ENCODE data around the gene PPBP.
"Not testable (repeated sequence)": the region's sequence is repeated elsewhere in the genome, so short reads cannot be mapped to it uniquely, and the experiment has no call there.

The PPBP gene

DNA sequence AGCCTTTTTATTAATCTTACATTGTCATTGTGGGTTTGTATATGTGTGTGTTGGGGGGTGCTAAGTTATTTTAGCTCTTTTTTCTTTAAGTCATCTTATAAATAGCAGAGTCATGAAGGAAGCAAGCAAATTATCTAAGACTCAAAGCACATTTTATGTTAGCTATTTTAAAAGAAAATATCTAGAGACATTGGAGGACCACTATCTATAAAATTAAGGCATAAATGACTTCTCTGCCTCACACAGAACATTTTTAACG lies 3.7 kb upstream of the PPBP start:
- H3K36me3 ChIP-seq (ENCODE audit: insufficient read depth, low read length): no peaks in the 10 kb centered on the region
- no peak overlapping the region for H3K27ac ChIP-seq (ENCODE audit: low read depth, low read length)
- no peak overlapping the region for H3K4me3 ChIP-seq (ENCODE audit: low read depth in 1 of 2, low read length in 2 of 2)
- no peak overlapping the region for H3K9ac ChIP-seq (ENCODE audit: low read length)
- H3K4me1 ChIP-seq (ENCODE audit: insufficient read depth, low read length): no peaks in the 10 kb centered on the region
- no peaks in the 10 kb centered on the region for H3K27me3 ChIP-seq (ENCODE audit: control insufficient read depth in 1 of 2, insufficient read depth in 2 of 2, low read length in 2 of 2)
- H3K9me3 ChIP-seq (ENCODE audit: low read length): no peaks in the 10 kb centered on the region

DNA sequence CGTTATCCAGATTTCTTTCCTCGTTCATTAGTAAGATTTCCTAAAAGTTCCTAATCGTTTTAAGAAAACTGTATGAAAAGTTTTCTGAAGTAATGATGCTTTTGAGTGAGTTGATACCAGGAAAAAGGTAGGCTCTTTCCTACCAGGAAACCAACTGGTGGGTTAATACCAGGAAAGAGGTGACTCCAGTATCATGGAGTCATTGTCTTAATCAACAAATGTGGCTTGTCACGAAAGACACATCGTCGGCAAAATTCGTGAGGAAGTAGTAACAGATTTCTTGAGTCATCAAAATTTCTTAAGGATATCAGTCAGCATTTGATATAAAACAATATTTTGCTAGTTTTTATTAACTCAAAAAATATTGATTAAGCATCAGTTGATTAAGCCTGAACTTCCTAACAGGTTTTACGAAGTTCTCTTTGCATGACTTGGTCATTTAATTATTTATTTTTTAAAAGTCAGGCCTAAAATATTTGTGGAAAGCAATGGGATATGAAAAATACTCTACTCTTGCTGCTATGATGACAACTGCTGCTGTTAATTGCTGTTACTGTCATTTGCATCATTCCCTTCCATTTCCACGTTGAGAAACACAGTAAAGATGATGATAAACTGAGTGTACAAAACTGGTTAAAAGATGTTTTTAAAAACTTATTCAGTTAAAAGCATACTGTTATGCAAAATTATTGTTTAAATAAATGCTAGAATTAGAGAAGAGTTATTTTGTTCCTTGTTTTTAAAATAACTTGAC lies 3.2 kb upstream of the PPBP start:
- Histone ChIP-seq H3K9me3 (ENCODE audit: low read length) (no peaks in the 10 kb centered on the region), H3K36me3 (ENCODE audit: insufficient read depth, low read length) (no peaks in the 10 kb centered on the region), H3K4me1 (ENCODE audit: insufficient read depth, low read length) (no peaks in the 10 kb centered on the region), H3K4me3 (ENCODE audit: low read depth in 1 of 2, low read length in 2 of 2) (no peak overlapping the region), H3K27ac (ENCODE audit: low read depth, low read length) (no peak overlapping the region), H3K27me3 (ENCODE audit: control insufficient read depth in 1 of 2, insufficient read depth in 2 of 2, low read length in 2 of 2) (no peaks in the 10 kb centered on the region), H3K9ac (ENCODE audit: low read length) (no peak overlapping the region)

DNA sequence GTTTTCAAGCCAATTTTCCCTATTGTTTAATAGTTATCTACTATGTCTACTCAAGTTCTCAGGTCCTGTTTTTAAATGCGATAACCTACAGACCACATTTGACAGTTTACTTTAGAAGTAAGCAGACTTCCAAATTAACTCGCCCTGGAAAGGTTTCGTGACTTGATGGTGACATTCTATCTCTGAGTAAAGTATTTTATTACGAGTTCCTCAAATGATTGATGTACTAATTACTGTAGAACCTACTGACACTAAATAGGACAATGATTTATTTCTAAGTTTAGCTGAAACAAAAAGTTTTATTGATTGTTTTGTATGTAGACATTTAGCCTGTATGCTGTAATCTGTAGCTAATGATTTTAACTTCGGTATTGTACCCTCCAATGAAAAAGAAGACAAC lies 1.9 kb upstream of the PPBP start:
- no peaks in the 10 kb centered on the region for H3K4me1 ChIP-seq (ENCODE audit: insufficient read depth, low read length)
- no peak overlapping the region for H3K4me3 ChIP-seq (ENCODE audit: low read depth in 1 of 2, low read length in 2 of 2)
- H3K9ac ChIP-seq (ENCODE audit: low read length): no peak overlapping the region
- no peaks in the 10 kb centered on the region for H3K9me3 ChIP-seq (ENCODE audit: low read length)
- H3K27ac ChIP-seq (ENCODE audit: low read depth, low read length): no peak overlapping the region
- H3K27me3 ChIP-seq (ENCODE audit: control insufficient read depth in 1 of 2, insufficient read depth in 2 of 2, low read length in 2 of 2): no peaks in the 10 kb centered on the region
- H3K36me3 ChIP-seq (ENCODE audit: insufficient read depth, low read length): no peaks in the 10 kb centered on the region

DNA sequence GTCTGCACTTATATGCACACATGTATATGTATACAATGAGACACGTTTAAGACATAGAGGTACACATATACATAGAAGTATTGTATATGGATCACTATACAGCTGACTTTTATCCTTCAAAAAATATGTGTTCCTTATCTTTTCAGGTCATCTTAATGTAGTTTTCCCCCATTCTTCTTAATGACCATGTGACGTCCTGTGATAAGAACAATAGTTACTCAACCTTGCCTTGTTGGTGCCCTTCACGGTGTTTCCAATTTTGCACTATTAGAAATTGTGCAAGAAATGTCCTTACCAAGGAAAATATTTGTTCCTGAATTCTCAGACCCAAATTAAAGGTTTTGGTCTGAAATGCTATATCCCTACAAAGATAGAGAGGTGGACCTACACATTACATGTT lies 1.0 kb upstream of the PPBP start:
- H3K27me3 ChIP-seq (ENCODE audit: control insufficient read depth in 1 of 2, insufficient read depth in 2 of 2, low read length in 2 of 2): no peaks in the 10 kb centered on the region

DNA sequence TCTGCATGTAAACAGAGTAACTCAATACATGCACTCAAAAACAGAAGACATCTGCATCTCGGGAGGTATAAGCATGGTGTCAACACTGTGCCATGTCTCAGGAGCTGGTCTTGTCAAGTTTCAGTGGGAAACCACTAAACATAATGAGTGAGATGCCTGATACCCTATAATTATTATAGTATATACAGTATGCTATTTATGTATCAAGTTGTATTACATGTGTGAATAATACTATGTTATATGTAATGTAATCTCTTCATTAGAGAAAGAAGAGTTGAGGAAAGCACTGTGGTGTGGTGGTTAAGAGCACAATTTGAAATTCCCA lies 2.5 kb downstream of the PPBP start:
- Histone ChIP-seq H3K27ac (ENCODE audit: low read depth, low read length) (no peak overlapping the region), H3K4me1 (ENCODE audit: insufficient read depth, low read length) (no peaks in the 10 kb centered on the region), H3K27me3 (ENCODE audit: control insufficient read depth in 1 of 2, insufficient read depth in 2 of 2, low read length in 2 of 2) (peaks cover 0 to 4% of the 10 kb centered on the region in 2 donors), H3K36me3 (ENCODE audit: insufficient read depth, low read length) (no peaks in the 10 kb centered on the region), H3K9me3 (ENCODE audit: low read length) (no peaks in the 10 kb centered on the region), H3K4me3 (ENCODE audit: low read depth in 1 of 2, low read length in 2 of 2) (no peak overlapping the region), H3K9ac (ENCODE audit: low read length) (no peak overlapping the region)

More for the DNA sequence above, 1.0 kb upstream of the PPBP start:
- H3K27ac ChIP-seq (ENCODE audit: low read depth, low read length): no peak overlapping the region
- H3K4me3 ChIP-seq (ENCODE audit: low read depth in 1 of 2, low read length in 2 of 2): no peak overlapping the region
- no peaks in the 10 kb centered on the region for H3K4me1 ChIP-seq (ENCODE audit: insufficient read depth, low read length)
- H3K36me3 ChIP-seq (ENCODE audit: insufficient read depth, low read length): no peaks in the 10 kb centered on the region
- no peaks in the 10 kb centered on the region for H3K9me3 ChIP-seq (ENCODE audit: low read length)
- no peak overlapping the region for H3K9ac ChIP-seq (ENCODE audit: low read length)

DNA sequence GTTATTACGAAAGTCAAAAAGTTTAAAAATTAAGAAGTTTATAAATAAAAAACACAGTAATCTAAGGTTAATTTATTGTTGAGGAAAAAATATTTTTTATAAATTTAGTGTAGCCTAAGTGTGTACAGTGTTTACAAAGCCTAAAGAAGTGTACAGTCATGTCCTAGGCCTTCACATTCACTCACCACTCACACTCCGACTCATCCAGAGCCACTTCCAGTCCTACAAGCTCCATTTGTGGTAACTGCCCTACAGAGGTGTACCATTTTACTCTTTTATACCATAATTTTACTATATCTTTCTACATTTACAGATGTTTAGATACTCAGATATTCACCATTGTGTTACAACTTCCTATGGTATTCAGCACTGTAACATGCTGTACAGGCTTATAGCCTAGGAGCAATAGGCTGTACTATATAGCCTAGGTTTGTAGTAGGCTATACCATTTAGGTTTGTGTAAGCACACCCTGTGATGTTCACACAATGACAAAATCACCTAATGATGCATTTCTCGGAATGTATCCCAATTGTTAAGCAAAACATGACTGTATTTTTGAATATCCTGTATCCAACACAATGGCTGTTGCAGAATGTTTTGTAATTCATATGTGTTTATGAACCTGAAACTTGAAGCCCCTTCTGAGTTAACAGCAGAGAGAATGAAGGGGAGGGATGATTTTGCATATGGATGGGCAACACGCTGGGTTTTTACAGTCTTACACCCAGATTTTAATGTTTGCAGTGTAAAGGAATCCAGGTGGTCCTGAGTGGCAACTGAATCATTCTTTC lies 3.1 kb downstream of the PPBP start:
- H3K9me3 ChIP-seq (ENCODE audit: low read length): no peaks in the 10 kb centered on the region
- H3K27me3 ChIP-seq (ENCODE audit: control insufficient read depth in 1 of 2, insufficient read depth in 2 of 2, low read length in 2 of 2): peaks cover 0 to 4% of the 10 kb centered on the region in 2 donors
- H3K9ac ChIP-seq (ENCODE audit: low read length): no peak overlapping the region
- no peak overlapping the region for H3K27ac ChIP-seq (ENCODE audit: low read depth, low read length)
- H3K36me3 ChIP-seq (ENCODE audit: insufficient read depth, low read length): no peaks in the 10 kb centered on the region
- no peaks in the 10 kb centered on the region for H3K4me1 ChIP-seq (ENCODE audit: insufficient read depth, low read length)
- H3K4me3 ChIP-seq (ENCODE audit: low read depth in 1 of 2, low read length in 2 of 2): no peak overlapping the region

DNA sequence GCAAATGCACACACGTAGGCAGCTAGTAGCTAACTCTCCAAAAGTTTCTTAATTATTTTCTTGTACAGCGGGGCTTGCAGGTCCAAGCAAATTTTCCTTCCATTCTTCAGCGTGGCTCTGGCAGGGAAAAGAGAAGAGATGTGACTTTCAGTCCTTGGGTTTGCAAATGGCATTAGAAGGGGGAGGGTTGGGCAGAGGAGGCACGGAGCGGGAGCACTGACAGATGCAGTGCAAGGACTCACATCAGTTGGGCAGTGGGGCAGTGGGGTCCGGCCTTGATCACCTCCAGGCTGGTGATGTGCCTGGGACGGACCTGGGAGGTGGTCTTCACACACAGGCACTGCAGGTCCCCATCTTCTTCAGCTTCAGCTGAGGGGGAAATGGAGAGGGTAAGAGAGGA lies 6.8 kb downstream of the PPBP start:
- H3K36me3 ChIP-seq (ENCODE audit: insufficient read depth, low read length); H3K27ac ChIP-seq (ENCODE audit: low read depth, low read length); H3K9me3 ChIP-seq (ENCODE audit: low read length); H3K4me1 ChIP-seq (ENCODE audit: insufficient read depth, low read length); H3K4me3 ChIP-seq (ENCODE audit: low read depth in 1 of 2, low read length in 2 of 2); H3K27me3 ChIP-seq (ENCODE audit: control insufficient read depth in 1 of 2, insufficient read depth in 2 of 2, low read length in 2 of 2); H3K9ac ChIP-seq (ENCODE audit: low read length): not testable (repeated sequence)

DNA sequence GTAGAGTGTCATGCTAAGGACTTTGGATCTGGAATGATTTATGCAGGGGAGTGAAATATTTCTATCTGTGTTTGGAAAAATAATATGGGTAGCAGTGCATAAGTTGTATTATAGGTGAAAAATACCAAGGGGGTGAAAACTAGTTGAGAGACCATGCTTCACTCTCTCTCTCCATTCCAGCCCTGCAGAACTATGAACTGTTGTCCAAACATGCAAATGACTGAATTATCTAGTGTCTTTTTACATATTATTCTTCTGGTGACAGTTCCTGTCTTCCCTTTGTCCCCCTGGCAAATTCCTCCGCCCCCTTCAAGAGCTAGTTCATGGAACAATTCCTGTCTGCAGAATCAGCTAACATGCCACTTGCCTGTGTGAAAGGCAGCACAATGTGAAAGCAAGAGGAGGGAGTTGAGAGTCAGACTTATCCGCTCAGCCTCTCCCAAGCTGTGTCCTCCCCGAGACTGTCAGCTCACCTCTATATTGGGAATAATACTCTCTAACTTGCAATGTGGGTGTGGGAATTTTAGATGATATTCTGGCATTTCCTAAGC lies 8.5 kb downstream of the PPBP start:
- H3K9ac ChIP-seq (ENCODE audit: low read length): no peak overlapping the region
- H3K4me3 ChIP-seq (ENCODE audit: low read depth in 1 of 2, low read length in 2 of 2): no peak overlapping the region
- H3K36me3 ChIP-seq (ENCODE audit: insufficient read depth, low read length): no peaks in the 10 kb centered on the region
- no peak overlapping the region for H3K27ac ChIP-seq (ENCODE audit: low read depth, low read length)
- no peaks in the 10 kb centered on the region for H3K9me3 ChIP-seq (ENCODE audit: low read length)
- H3K27me3 ChIP-seq (ENCODE audit: control insufficient read depth in 1 of 2, insufficient read depth in 2 of 2, low read length in 2 of 2): peaks cover 0 to 4% of the 10 kb centered on the region in 2 donors
- no peaks in the 10 kb centered on the region for H3K4me1 ChIP-seq (ENCODE audit: insufficient read depth, low read length)

DNA sequence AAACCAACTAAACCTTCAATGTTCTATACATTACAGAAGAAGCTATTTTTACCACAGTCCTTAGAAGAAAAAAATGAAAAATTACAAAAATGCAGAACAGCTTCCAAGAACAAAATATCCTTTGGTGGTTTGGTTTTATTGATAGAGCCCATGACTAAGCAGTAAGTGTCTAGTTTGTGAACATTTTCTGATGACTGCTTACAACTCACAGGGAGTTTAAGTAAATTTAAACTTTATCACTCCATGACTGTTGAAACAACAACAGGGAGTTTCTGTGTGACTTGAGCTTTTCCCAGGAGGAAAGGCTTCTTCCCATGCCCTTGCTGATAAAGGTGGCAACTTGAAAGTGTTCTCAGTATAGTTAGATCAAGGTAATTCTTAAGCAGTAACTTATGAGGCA lies 9.1 kb downstream of the PPBP start:
- H3K27me3 ChIP-seq (ENCODE audit: control insufficient read depth in 1 of 2, insufficient read depth in 2 of 2, low read length in 2 of 2): peaks cover 0 to 4% of the 10 kb centered on the region in 2 donors
- no peak overlapping the region for H3K4me3 ChIP-seq (ENCODE audit: low read depth in 1 of 2, low read length in 2 of 2)
- H3K9me3 ChIP-seq (ENCODE audit: low read length): no peaks in the 10 kb centered on the region
- H3K27ac ChIP-seq (ENCODE audit: low read depth, low read length): no peak overlapping the region
- H3K9ac ChIP-seq (ENCODE audit: low read length): no peak overlapping the region
- H3K4me1 ChIP-seq (ENCODE audit: insufficient read depth, low read length): no peaks in the 10 kb centered on the region
- H3K36me3 ChIP-seq (ENCODE audit: insufficient read depth, low read length): no peaks in the 10 kb centered on the region

DNA sequence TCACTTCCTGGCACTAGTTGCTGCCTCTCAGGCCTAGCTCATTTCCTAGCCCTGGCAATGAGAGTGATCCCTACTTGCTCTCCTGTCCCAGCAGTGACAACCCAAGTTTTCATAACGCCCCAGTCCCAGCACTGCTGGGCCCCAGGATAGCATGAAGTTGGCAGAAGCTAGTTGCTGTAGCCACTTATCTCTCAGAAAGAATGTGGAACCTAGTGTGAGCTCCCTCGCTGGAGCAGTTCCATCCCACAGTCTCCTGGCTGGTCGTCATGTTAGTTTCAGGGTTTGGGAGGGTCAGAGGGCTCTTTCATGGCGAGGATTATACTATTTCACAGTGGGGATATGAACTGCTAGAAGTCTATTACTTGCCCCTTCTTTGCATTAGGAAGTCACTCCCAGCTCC lies 11.3 kb downstream of the PPBP start:
- H3K27ac ChIP-seq (ENCODE audit: low read depth, low read length): no peak overlapping the region
- no peaks in the 10 kb centered on the region for H3K9me3 ChIP-seq (ENCODE audit: low read length)
- no peak overlapping the region for H3K9ac ChIP-seq (ENCODE audit: low read length)
- H3K36me3 ChIP-seq (ENCODE audit: insufficient read depth, low read length): no peaks in the 10 kb centered on the region
- H3K27me3 ChIP-seq (ENCODE audit: control insufficient read depth in 1 of 2, insufficient read depth in 2 of 2, low read length in 2 of 2): peaks cover 0 to 3% of the 10 kb centered on the region in 2 donors
- no peak overlapping the region for H3K4me3 ChIP-seq (ENCODE audit: low read depth in 1 of 2, low read length in 2 of 2)
- H3K4me1 ChIP-seq (ENCODE audit: insufficient read depth, low read length): no peaks in the 10 kb centered on the region

DNA sequence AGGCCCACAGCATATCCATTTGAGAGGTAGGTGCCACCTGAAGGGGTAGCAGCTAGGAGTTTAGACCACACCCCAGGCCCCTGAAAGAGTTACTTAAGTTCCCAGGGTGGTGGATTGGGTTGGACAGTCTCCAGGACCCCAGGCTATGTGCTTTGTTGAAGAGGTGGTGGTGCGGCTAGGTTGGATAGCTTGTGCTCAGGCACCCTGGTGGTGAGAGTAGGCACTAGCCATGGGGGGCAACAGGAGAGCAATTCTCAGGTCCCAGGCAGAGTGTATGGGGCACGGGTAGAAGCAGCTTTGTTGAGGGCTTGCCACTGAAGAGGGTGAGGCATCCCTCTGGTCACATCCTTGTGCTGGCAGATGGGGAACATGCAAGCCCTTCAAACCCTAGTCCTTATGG lies 11.8 kb downstream of the PPBP start:
- H3K9ac ChIP-seq (ENCODE audit: low read length): no peak overlapping the region
- H3K27ac ChIP-seq (ENCODE audit: low read depth, low read length): no peak overlapping the region

DNA sequence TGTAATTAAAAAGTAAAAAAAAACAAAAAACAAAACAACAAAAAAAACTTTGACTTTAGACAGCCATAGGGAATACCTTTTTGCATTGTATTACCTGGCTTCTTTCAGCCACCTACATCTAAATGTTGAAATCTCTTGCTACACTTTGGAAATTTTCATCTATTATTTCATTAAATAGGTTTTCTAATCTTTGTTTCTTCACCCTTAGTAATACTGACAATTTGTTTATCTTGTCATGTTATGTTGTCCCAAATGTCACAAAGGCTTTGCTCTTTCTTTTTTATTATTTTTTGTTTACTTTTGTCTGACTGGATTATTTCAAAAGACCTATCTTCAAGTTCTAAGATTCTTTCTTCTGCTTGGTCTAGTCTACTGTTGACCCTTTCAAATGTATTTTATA lies 13.6 kb downstream of the PPBP start:
- Histone ChIP-seq H3K36me3 (ENCODE audit: insufficient read depth, low read length) (no peaks in the 10 kb centered on the region), H3K9me3 (ENCODE audit: low read length) (no peaks in the 10 kb centered on the region), H3K27ac (ENCODE audit: low read depth, low read length) (no peak overlapping the region), H3K4me1 (ENCODE audit: insufficient read depth, low read length) (no peaks in the 10 kb centered on the region), H3K9ac (ENCODE audit: low read length) (no peak overlapping the region), H3K27me3 (ENCODE audit: control insufficient read depth in 1 of 2, insufficient read depth in 2 of 2, low read length in 2 of 2) (no peaks in the 10 kb centered on the region), H3K4me3 (ENCODE audit: low read depth in 1 of 2, low read length in 2 of 2) (no peak overlapping the region)

More for the DNA sequence above, 11.8 kb downstream of the PPBP start:
- no peaks in the 10 kb centered on the region for H3K27me3 ChIP-seq (ENCODE audit: control insufficient read depth in 1 of 2, insufficient read depth in 2 of 2, low read length in 2 of 2)
- no peaks in the 10 kb centered on the region for H3K9me3 ChIP-seq (ENCODE audit: low read length)
- H3K36me3 ChIP-seq (ENCODE audit: insufficient read depth, low read length): no peaks in the 10 kb centered on the region
- H3K4me1 ChIP-seq (ENCODE audit: insufficient read depth, low read length): no peaks in the 10 kb centered on the region
- no peak overlapping the region for H3K4me3 ChIP-seq (ENCODE audit: low read depth in 1 of 2, low read length in 2 of 2)

All from muscle layer of colon (tissue), 2 donors.